HUDEP-2 (cell line): Measurements from ENCODE around the gene SPACA9.

Experiments
- DNase-seq, 76 experiments: peaks; one replicate each; lab custom pipeline; 2025; ENCODE audit not compliant: unreplicated experiment in 76 of 76; lab: John Stamatoyannopoulos, UW

The SPACA9 gene

GRCh38 chr9:132862533-132862932 lies 16.2 kb upstream of the SPACA9 start:
- DNase-seq, result no peak

DNA sequence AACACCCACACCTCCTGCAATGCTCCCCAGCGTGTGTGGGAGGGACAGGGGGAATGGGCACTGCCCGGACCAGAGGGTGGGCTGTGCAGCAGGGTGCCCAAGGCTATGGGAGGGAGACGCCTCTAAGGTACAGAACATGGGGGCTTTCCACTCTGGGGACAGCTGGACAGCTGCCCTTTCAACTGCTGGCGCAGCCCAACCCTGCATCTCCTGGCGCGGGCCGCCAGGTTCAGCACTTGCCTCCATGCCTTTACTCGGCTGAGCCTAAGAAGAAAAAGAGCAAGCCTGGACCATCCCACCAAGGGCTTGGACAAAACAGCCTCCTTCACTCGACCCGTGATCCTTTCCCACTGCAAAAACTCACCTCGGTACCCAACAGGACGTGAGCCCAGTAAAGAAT lies 15.6 kb upstream of the SPACA9 start:
- DNase-seq, result no peak

DNA sequence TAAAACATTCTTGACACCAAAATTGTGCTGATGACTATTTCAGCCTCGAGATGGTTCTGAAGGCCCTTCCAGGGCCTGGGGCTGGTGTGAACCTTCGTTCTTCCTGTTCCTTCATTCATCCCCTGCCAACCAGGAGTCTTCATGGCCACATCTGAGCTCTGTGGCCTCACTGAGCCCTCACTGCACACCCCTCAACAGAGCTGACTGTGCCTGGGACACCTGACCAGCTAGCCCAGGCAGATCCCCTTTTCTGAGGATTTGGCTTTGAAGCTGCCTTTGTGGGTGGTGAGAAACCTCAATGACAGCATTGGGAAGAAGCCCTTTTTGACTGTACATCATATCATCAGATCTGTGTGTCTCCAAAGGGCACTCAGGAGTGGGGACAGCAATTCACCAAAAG lies 14.4 kb upstream of the SPACA9 start:
- no peak for DNase-seq

- DNase-seq, result no peak
Observed at GRCh38 chr9:132864691-132865090, 14.0 kb upstream of the SPACA9 start.

DNA sequence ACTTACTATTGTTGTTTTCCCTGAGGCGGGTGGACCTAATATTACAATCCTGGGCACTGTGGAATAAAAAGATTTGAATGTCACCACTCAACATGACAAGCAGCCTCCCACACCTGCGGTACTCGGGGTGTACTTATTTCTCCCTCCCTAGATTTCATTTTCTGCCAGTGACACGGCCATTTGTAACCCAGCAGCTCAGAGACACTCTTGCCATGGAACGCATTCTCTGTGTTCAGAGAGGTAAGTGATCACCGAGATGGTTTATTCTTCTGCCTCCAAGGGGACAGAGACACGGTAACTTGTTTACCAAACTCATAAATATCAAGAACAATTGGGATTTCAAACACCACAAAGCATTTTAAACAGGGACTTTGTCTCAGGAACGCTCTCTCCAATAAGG lies 11.8 kb upstream of the SPACA9 start:
- no peak for DNase-seq

DNA sequence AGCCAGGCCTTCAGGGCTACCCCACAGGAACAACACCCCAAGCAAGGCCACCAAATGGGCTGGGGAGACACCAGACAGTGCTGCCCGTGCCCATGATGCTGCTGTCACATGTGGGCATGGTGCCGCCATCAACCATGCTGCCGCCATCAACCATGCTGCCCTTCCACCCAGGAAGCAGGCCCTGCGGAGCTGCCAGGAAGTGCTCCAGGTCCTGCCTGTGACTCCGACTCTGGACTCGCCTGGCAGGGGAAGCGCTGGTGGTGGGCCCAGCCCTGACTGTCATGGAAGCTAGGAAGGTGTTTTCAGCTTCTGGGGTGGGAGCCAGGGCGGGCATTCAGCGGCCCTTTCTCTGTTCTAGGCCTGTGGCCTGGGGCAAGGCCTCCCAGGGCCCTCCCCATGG lies 9.4 kb upstream of the SPACA9 start:
- no peak for DNase-seq

DNA sequence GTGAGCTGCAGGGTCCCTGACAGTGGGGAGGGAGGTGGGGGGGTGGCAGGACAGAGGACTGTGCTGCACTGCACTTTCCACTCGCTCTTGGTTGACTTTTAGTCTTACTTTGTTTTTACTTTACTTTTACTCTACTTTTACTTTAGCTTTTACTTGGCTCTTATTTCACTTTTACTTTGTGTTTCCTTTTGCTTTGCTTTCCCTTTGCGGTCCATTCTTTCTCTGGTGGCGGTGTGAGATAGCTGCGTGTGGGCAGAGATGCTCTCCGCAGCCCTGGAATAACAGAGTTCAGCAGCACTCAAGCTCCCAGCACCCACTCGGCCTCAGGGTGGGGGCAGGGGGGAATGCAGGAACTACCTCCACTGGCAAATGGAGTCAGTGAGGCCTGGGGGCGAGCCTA lies 5.3 kb upstream of the SPACA9 start:
- DNase-seq, result no peak

DNA sequence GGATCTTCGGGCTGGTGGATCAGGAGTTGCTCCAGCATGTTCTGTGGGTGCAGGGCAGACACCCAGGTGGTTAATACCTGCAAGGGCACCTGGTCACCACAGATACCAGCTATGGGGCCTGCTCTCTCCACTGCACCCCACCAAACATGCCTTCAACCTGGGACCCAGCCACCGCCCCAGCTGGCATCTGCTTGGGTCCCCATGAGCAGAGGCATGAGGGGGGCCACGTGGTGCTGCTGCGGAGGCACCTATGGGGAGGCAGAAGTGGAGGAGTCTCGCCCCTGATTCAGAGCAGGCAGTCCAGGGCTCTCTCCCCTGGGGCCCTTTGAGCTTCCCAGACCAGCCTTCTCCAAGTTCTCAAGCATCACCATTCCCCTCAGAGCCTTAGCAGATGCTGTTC lies 3.5 kb upstream of the SPACA9 start:
- no peak for DNase-seq

DNA sequence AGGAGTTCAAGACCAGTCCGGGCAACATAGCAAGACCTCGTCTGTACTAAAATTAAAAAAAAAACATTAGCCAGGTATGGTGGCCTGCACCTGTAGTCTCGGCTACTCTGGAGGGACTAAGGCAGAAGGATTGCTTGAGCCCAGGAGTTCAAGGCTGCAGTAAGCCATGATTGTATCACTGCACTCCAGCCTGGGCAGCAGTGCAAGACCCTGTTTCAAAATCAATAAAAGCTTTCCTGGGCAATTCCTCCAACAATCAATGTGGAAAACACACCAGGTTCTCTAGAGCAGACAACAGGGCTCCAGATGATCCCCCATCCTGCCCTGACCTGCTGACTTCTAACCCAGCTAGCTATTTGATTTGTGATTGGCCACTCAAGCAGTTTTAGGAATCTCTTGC lies 1.8 kb upstream of the SPACA9 start:
- DNase-seq, result no peak

DNA sequence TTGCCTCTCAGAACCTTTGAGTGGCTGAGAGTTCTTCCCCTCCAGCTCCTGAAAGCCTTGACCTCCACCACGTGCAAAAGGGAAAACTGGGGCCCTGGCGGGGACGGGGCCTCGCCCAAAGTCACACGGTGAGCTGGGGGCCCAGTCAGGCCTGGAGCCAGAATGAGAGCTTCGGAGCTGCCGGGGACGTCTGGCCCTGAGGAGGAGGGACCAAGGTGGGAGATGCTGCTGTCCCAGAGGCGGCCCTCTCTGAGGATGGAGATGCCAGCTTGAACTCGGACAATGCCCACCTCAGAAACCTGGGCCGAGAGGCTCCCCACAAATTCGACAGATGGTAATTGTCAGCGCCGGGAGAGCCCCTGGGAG lies 1.3 kb upstream of the SPACA9 start:
- DNase-seq, result no peak

GRCh38 chr9:132877824-132878694 lies 639 bp upstream of the SPACA9 start, which contains the start of gene AK8:
Gene AK8 (minus strand): TSS chr9:132878284. CDS start chr9:132878255, 29 bp downstream.
- DNase-seq, result peak in 58 of 76 experiments; percentile 3 to 67 (median 40)

DNA sequence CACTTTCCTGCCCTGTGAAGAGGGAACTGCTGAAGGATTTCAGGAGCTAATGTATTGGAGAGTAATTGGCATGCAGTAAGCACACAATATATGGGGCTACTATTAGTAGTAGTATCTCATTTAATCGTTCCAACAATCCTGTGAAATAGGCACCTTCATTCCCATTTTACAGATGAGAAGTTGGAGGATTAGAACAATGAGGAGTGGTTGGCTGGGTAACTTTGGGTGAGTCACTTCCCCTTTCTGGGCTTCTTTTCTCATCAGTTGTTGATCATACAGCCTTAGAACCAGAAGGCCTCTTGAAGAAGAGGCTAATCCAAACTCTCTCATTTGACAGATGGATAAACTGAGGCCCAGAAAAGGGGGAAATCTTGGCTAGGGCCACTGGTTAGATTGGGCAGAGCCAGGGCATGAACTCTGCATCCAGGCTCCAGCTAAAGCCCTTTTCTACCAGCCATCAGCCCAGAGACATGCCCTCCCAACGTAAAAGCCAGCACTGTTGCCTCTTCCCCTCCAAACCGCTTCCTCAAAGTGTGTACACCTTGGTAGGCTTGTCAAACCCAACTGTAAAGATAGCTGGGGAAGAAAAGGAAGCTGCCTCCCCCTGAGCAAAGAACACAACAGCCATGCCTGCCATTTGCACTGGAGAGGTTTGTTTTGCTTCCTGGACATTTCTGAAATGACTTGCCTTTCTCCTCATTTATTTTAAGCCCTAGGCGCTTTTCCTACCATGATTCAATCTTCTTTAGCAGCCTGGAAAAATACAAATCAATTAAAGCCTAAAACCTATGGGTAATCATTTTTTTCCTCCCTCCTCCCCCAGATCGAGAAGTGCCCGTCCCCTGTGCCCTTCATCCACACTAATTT lies 992 bp downstream of the SPACA9 start:
- DNase-seq, result no peak

GRCh38 chr9:132880324-132880661 lies 1.6 kb downstream of the SPACA9 start:
- DNase-seq, result no peak

- DNase-seq, result no peak
Observed at GRCh38 chr9:132881826-132882225, 3.1 kb downstream of the SPACA9 start.

DNA sequence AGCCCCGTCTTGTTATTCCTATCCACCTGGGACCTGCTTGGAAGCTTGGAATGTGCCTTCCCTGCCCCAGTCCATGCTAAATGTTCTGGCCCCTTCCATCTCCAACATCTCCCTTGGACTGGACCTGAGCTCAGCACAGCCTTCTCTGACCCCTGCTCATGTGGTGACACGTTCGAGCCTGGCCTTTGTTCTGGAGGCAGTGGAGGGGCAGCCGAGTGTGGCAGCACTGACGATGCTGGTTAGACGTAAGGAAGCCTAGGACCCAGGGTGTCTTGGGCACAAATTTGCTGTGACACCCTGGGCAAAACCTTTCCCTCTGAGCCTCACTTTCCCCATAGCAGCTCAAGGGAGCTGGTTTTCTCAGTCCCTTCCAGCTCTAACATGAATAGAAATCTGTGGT lies 3.9 kb downstream of the SPACA9 start:
- DNase-seq, result no peak

DNA sequence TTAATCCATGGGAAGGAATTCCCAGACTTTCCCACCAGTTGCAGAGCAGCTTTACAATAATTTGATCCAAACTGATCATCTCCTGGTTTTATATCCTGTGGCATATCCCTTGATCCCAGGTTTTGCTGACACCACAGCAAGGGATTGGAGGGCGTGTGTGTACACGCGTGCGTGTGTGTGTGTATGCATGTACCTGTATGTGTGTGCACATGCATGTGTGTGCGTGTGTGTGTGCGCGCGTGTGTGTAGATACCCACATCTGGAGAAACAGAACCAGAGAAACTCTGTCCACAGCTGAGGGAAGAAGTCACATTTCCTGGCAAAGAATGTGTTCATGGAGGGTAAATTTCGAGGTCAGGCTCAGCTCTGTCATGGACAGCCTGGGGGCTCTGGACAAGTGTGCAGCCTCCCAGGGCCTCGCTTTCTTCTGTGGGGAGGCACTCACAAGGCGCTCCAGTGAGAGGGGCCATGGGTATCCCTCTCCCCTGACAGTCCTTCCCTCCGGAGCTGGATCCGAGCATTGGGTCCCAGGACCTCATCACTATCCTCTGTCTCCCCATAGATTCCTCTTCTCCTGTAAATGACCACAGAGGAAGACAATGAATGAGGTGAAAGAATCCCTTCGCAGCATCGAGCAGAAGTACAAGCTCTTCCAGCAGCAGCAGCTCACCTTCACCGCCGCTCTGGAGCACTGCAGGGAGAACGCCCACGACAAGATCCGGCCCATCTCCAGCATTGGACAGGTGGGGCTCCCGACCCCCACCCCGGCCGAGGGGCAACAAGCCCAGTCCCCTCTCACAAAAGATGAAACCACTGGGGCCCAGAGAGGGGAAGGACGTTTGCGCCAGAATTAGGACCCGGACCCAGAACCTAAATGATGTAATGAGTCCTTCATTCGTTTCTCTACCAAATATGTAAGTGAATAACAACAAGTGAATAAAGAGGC lies 4.9 kb downstream of the SPACA9 start:
- no peak for DNase-seq

DNA sequence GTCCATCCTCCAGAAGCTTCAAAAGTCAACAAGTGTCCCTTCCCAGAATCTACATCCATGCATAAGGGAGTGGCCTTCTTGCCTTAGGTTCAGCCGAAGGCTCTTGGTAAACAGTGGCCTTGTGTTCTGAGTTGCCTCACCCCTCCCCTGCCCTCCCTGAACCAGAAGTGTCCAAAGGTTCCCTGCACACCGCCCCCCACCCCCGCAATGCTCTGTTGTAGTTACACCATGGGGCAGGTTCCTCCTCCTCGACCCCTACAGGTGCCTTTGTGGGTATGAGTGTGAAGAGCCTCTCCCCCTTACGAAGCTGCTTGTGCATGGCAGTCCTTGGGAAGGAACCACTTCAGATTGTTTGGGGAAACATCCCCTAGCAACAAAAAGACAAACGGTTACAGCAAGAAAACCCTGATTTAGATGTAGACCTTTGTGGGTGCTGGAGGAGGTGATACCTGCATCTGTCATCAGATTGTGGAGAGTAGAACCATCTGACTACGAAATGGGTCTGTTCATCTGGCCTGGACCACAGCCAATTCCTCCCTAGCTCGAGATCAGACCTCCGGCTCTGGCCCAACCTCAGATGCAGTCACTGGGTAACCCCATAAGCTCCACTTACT lies 7.1 kb downstream of the SPACA9 start:
- DNase-seq, result no peak

DNA sequence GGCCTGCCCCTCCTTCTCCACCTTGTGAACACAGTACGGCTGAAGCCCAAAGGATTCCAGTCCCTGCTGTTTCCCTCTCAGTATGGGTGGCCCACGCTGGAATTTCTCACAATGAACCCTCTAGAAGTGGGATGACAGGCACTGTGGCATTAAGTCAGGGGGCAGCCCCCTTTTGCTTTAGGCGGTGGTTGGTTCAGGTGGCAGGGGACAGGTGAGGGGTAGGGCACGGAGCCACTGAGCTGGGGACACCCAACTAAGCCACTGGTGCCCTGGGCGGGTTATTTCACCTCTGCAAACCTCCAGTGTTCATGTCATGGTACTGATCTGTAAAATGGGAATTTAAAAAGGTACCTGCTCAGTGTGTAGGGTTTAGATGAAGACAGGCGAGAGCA lies 7.6 kb downstream of the SPACA9 start:
- DNase-seq, result no peak

- no peak for DNase-seq
Observed at GRCh38 chr9:132887181-132888120, 8.8 kb downstream of the SPACA9 start.
